Karpas-422 (cell line): ENCODE measurements around the gene NUMA1. TPM values are rescaled to one million over a fixed set of nuclear protein-coding genes. Genes with fewer than 3 reads are reported as not detected.

ENCODE experiments used
- DNase-seq: peaks from one replicate; pipeline ENCODE4 v3.0.0-alpha.2; 2015
- H2AFZ ChIP-seq: fragments of 200-600 bp; sonication (generic); 2 replicates; pipeline ENCODE4 v1.6.1; 2014; ENCODE audit warnings: antibody characterized with exemption, low read length, mixed read lengths
- H3K27ac ChIP-seq: fragments of 200-600 bp; sonication (generic); 2 replicates; pipeline ENCODE4 v1.5.1; 2014; ENCODE audit warnings: mild to moderate bottlenecking, low read length, moderate library complexity
- H3K27me3 ChIP-seq: fragments of 200-600 bp; sonication (generic); 2 replicates; pipeline ENCODE4 v1.6.1; 2014; ENCODE audit warnings: low read length, mixed read lengths
- H3K36me3 ChIP-seq: fragments of 200-600 bp; sonication (generic); 2 replicates; pipeline ENCODE4 v1.6.1; 2014; ENCODE audit warnings: low read length, mixed read lengths; ENCODE audit not compliant: insufficient read depth
- H3K4me1 ChIP-seq: fragments of 200-600 bp; sonication (generic); 2 replicates; pipeline ENCODE4 v1.6.1; 2014; ENCODE audit warnings: mild to moderate bottlenecking, low read length, mixed read lengths
- H3K4me2 ChIP-seq: fragments of 200-600 bp; sonication (generic); 2 replicates; pipeline ENCODE4 v1.6.1; 2014; ENCODE audit warnings: low read length, low read depth, mild to moderate bottlenecking; ENCODE audit not compliant: poor library complexity, severe bottlenecking
- H3K4me3 ChIP-seq: fragments of 200-600 bp; sonication (generic); 2 replicates; pipeline ENCODE4 v1.5.1; 2014; ENCODE audit warnings: mild to moderate bottlenecking, antibody characterized with exemption, low read length, mixed read lengths
- H3K79me2 ChIP-seq: fragments of 200-600 bp; sonication (generic); 2 replicates; pipeline ENCODE4 v1.6.1; 2014; ENCODE audit warnings: mild to moderate bottlenecking, low read length, mixed read lengths
- H3K9ac ChIP-seq: fragments of 200-600 bp; sonication (generic); 2 replicates; pipeline ENCODE4 v1.6.0; 2014; ENCODE audit warnings: low read length
- H3K9me2 ChIP-seq: fragments of 200-600 bp; sonication (generic), shearing (Covaris generic); replicated peaks from 2 replicates; pipeline ENCODE4 v1.6.0; 2014; ENCODE audit warnings: mild to moderate bottlenecking, low read length, moderate library complexity; ENCODE audit not compliant: insufficient read depth
- H3K9me3 ChIP-seq: fragments of 300-700, 200-600 bp; sonication (generic); 2 replicates; pipeline ENCODE4 v1.6.1; 2014; ENCODE audit warnings: low read length, mixed read lengths
- H4K20me1 ChIP-seq: fragments of 200-600 bp; sonication (generic); 2 replicates; pipeline ENCODE4 v1.6.1; 2014; ENCODE audit warnings: mild to moderate bottlenecking, antibody characterized with exemption, low read length, low read depth; ENCODE audit not compliant: insufficient read depth
- total RNA-seq: library from RNA; depleted of rRNA; stranded (reverse); fragments of >200 nt; shearing (Covaris generic); gene quantifications from 2 replicates; pipeline ENCODE4 v1.2.3, GENCODE V29; 2014; ENCODE audit warnings: low replicate concordance

The NUMA1 gene
- total RNA-seq, 1 experiment from 2014 or later, result 29.0 TPM

DNA sequence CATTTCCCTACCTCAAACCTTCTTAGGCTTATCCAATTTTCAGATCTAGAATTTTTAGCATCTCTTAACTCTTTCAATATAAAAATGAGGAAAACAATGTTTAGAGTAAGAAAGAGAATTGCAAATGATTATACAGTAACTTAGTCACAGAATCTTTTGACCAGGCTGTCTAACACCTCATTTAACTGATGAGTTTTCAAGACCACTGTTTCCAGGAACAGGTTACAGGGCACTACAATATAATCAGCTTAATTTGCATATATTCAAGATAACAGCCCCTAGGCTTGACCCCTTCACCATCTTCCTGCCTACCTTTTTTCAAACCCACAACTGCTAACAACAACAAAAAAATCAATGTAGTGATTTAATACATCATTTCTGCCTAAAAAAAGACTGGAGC lies 12.7 kb downstream of the NUMA1 start:
- Histone ChIP-seq H3K4me1 (peaks cover 20% of the 10 kb centered on the region), H3K9me2 (no peaks in the 10 kb centered on the region), H3K9me3 (no peaks in the 10 kb centered on the region), H3K4me3 (no peak overlapping the region), H4K20me1 (0 out of 2 replicates have a peak, but pooled peaks cover 8% of the 10 kb centered on the region), H2AFZ (no peak overlapping the region), H3K27ac (no peak overlapping the region), H3K36me3 (no peaks in the 10 kb centered on the region), H3K4me2 (no peak overlapping the region), H3K27me3 (no peaks in the 10 kb centered on the region), H3K79me2 (peaks cover 43% of the 10 kb centered on the region), H3K9ac (no peak overlapping the region)
- no peak for DNase-seq

DNA sequence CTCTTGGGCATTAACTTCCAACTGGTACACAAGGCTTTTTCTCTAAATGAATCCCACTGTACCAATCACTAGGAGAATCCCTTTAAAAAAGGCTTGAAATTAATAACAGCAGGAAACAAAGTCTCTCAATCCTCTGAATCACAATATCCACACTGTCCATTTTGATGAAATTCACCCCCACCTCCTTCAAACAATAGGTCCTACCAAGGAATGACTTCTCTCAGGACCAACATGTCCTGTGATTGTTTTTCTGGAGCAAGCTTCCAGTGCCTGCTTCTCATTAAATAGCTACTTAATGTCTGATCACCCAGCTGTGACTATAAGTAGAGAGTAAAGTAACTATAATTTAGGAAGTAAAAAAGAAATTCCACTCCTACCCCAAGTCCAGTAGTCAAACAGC lies 13.1 kb downstream of the NUMA1 start:
- Histone ChIP-seq H3K27me3 (no peaks in the 10 kb centered on the region), H3K27ac (no peak overlapping the region), H3K79me2 (peaks cover 39% of the 10 kb centered on the region), H3K4me3 (no peak overlapping the region), H3K36me3 (no peaks in the 10 kb centered on the region), H3K4me2 (no peak overlapping the region), H4K20me1 (0 out of 2 replicates have a peak, but pooled peaks cover 5% of the 10 kb centered on the region), H3K9me3 (no peaks in the 10 kb centered on the region), H3K9me2 (no peaks in the 10 kb centered on the region), H2AFZ (no peak overlapping the region), H3K9ac (no peak overlapping the region), H3K4me1 (peaks cover 19% of the 10 kb centered on the region)
- no peak for DNase-seq

DNA sequence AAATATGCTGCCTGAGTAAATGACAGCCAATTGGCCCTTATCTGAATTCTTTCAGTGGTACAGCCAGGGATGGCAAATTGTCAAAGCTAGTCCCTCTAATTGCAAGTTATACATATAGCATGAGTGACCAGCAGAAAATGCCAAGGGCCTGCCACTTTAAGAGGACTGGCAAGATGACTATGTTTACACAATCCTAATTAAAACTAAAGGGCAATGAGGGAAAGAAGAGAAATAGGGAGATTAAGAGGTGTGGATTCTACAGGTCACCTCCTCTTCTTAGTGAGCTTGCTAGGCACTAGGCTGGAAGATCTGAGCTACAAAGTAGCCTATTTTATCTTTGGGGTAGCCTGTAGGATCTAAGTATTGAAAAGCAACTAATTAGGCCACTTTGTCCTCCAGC lies 13.5 kb downstream of the NUMA1 start:
- Histone ChIP-seq H3K4me2 (no peak overlapping the region), H3K27ac (no peak overlapping the region), H3K9ac (no peak overlapping the region), H3K9me3 (no peaks in the 10 kb centered on the region), H3K79me2 (peaks cover 35% of the 10 kb centered on the region), H3K36me3 (no peaks in the 10 kb centered on the region), H3K27me3 (no peaks in the 10 kb centered on the region), H3K4me3 (no peak overlapping the region), H2AFZ (no peak overlapping the region), H3K4me1 (peaks cover 17% of the 10 kb centered on the region), H3K9me2 (no peaks in the 10 kb centered on the region), H4K20me1 (0 out of 2 replicates have a peak, but pooled peaks cover under 1% of the 10 kb centered on the region)
- no peak for DNase-seq

DNA sequence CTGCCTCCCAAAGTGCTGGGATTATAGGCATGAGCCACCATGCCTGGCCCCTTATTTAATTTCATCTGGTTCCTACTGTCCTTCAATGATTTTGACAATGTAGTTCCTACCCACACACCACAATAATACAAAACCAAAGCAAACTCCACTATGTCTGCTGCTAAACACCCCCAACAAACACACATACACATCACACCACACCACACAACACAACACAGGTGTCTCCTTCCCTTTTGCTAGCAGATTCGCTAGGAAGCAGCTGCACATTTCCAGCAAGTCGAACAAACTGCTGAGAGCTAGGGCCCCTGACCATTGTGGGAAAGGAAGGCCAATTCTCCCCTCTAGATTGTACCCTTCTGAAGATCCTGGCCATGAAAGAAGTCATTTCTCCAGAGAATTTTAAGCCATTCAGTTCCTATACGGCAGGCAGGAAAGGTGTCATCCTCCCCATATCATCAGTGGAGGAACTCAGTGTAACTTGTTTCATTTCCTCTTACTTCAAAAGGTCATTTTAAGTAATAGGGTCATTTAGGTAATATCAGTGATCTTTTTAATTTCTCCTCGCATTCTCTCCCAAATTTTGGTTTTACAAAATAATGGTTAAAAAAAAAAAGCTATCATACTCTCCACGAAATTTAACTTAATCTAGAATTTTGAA lies 18.5 kb downstream of the NUMA1 start:
- Histone ChIP-seq H2AFZ (no peak overlapping the region), H3K27ac (no peak overlapping the region), H3K4me3 (no peak overlapping the region), H3K4me1 (peaks cover 4% of the 10 kb centered on the region; the same call in 1 of the 2 replicates), H4K20me1 (no peaks in the 10 kb centered on the region), H3K36me3 (no peaks in the 10 kb centered on the region), H3K4me2 (no peak overlapping the region), H3K9me3 (no peaks in the 10 kb centered on the region), H3K79me2 (peaks cover 9% of the 10 kb centered on the region), H3K9me2 (no peaks in the 10 kb centered on the region), H3K27me3 (no peaks in the 10 kb centered on the region), H3K9ac (no peak overlapping the region)
- no peak for DNase-seq

DNA sequence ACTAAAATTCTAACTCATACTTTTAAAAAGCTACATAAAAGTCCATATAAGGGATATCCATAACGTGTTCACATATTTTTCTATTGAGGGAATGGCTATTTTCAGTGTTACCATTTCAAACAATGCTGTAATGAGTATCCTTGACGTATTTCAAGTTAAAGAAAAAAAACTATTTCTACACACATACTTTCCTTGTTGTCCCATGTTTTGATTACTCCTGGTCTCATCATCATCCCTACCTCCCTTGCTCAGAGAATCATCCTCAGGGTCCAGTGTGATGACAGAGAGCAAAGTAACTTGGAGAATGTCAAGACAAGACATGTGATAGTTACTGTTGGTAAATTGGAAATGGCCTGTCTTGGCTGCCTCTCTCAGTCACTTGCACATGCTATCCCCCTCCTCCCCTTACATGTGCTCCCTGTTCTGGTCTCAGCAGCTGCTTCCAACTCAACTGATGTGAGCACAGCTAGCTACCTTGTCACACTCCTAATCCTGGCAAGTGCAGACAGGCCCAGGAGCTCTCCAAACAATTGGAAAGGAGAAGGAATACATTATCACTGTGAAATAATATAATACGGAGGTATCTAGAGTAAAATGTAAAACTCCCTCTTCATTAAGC lies 21.8 kb downstream of the NUMA1 start:
- H3K27me3 ChIP-seq, result no peaks in the 10 kb centered on the region
- no peak overlapping the region for H3K9ac ChIP-seq
- H3K27ac ChIP-seq, result no peak overlapping the region
- no peaks in the 10 kb centered on the region for H3K79me2 ChIP-seq
- no peaks in the 10 kb centered on the region for H3K36me3 ChIP-seq
- no peak overlapping the region for H3K4me3 ChIP-seq
- peaks cover 16% of the 10 kb centered on the region; the same call in 1 of the 2 replicates for H4K20me1 ChIP-seq
- H3K4me2 ChIP-seq, result no peak overlapping the region
- no peaks in the 10 kb centered on the region for H3K9me2 ChIP-seq
- no peak overlapping the region for H2AFZ ChIP-seq
- H3K9me3 ChIP-seq, result no peaks in the 10 kb centered on the region
- no peak for DNase-seq
- peaks cover 4% of the 10 kb centered on the region; the same call in 1 of the 2 replicates for H3K4me1 ChIP-seq

DNA sequence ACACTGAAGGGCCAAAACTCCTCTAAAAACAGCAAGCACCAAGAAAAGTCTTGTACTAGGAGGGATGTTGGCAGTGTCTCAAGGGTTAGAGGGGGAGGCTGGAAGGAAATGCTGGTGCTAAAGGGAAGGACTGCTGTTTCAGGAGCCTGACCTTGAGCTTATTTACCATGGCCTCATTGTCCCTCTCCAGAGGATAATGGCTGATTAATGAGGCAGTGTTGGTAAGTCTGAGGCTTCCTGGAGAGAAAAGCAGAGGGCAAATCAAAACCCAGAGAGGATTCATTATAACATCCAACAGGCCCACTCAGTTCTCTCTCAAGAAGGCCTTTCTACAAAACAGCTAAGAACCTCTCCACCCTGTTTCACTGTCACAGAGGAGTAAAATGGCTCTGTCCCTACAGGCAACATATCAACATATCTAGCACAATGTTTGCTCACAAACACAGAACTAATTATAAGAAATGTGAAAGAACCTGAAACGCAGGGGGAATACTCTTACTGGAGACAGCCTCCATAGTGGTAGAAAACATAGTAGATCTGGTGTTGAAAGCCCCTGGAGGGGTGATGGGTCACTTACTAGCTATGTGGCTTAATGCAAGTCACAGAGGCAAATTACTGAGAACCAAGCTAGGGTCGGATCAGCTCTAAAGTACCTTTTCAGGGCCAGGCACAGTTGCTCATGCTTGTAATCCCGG lies 31.4 kb downstream of the NUMA1 start:
- H3K27me3 ChIP-seq, result no peaks in the 10 kb centered on the region
- no peak overlapping the region for H2AFZ ChIP-seq
- no peak for DNase-seq
- H3K4me2 ChIP-seq, result no peak overlapping the region
- no peak overlapping the region for H3K4me3 ChIP-seq
- H3K9me2 ChIP-seq, result no peaks in the 10 kb centered on the region
- H3K36me3 ChIP-seq, result no peaks in the 10 kb centered on the region
- H3K27ac ChIP-seq, result no peak overlapping the region
- H3K79me2 ChIP-seq, result no peaks in the 10 kb centered on the region
- H3K9ac ChIP-seq, result no peak overlapping the region
- peaks cover 57% of the 10 kb centered on the region for H4K20me1 ChIP-seq
- H3K9me3 ChIP-seq, result no peaks in the 10 kb centered on the region
- no peaks in the 10 kb centered on the region for H3K4me1 ChIP-seq

DNA sequence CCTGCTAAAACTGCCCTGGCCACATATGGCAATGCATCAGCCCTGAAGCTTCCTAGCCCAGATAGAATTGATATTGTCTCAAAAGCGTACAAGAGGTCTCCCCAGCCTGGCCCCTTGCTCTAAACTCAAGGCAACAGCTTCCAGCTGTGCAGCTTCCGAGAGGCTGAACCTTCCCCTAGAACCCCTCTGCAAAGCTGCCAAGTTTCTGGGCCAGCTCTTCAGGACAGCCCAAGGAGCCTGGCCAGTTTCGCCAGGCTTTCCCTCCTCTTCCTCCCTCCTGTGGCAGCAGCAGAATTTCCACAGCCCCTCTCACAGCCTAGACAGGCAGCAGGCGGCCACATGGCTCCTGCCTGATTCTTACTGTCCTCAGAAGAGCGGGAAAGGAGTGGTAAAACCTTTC lies 34.5 kb downstream of the NUMA1 start:
- H3K79me2 ChIP-seq, result no peaks in the 10 kb centered on the region

DNA sequence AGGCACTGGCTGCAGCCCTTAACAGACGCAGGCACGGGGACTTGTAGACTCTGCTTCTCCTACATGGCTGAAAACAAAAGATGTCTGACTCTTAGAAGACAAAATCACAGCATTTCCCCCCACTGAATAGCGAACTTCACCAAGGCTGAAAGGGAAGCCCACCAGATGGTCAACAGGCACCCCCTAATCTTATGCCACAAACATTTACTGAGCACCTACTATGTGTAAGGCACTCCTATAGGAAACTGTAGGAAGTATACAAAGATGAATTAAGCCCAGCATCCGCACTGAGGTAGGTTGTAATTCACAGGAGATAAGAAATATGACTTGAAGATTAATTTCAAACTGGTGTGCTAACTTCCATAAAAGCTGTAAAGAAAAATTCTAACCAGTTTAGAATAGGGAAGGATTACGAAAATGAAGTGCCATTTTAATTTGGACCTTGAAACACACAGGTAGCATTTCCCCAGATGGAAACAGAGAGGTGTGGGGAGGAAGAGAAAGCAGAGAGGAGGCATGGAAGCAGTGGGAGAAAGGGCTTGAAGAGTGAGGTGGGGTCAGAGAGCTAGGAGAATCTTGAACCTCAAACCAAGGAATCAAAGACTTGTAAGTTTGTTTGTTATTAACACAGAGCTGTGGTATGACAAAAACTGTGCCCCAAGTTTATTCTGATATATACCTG lies 38.1 kb downstream of the NUMA1 start:
- DNase-seq, result no peak
- Histone ChIP-seq H3K4me3 (no peak overlapping the region), H3K36me3 (no peaks in the 10 kb centered on the region), H4K20me1 (peaks cover 81% of the 10 kb centered on the region), H3K9ac (no peak overlapping the region), H3K4me1 (peaks cover 47% of the 10 kb centered on the region), H3K9me2 (no peaks in the 10 kb centered on the region), H2AFZ (no peak overlapping the region), H3K79me2 (no peaks in the 10 kb centered on the region), H3K27me3 (0 out of 2 replicates have a peak, but pooled peaks cover 2% of the 10 kb centered on the region), H3K9me3 (no peaks in the 10 kb centered on the region), H3K27ac (no peak overlapping the region), H3K4me2 (no peak overlapping the region)

More for the DNA sequence above, 34.5 kb downstream of the NUMA1 start:
- Histone ChIP-seq H4K20me1 (peaks cover 64% of the 10 kb centered on the region), H3K9ac (no peak overlapping the region), H3K27ac (no peak overlapping the region), H3K4me2 (no peak overlapping the region), H3K4me3 (no peak overlapping the region), H3K4me1 (peaks cover 11% of the 10 kb centered on the region), H3K9me2 (no peaks in the 10 kb centered on the region), H2AFZ (no peak overlapping the region), H3K36me3 (no peaks in the 10 kb centered on the region), H3K9me3 (no peaks in the 10 kb centered on the region), H3K27me3 (no peaks in the 10 kb centered on the region)
- DNase-seq, result no peak
